Smooth muscle cell (in vitro differentiated cells): ENCODE data around the gene MTRR. TPM values are rescaled to one million over a fixed set of nuclear protein-coding genes. Genes with fewer than 3 reads are reported as not detected.

Experiments
- DNase-seq: peaks from one replicate; lab custom pipeline; 2025; ENCODE audit not compliant: unreplicated experiment; lab: John Stamatoyannopoulos, UW
- H2AFZ ChIP-seq: fragments of 200-600 bp; sonication (generic); 2 replicates; pipeline ENCODE4 v1.6.0; 2016; ENCODE audit warnings: antibody characterized with exemption, low read depth, mild to moderate bottlenecking
- H3F3A ChIP-seq: fragments of 200-600 bp; sonication (generic); 2 replicates; pipeline ENCODE4 v1.6.0; 2017; ENCODE audit warnings: antibody characterized with exemption, low read depth
- H3K27ac ChIP-seq: fragments of 200-600 bp; sonication (generic); 2 replicates; pipeline ENCODE4 v1.5.1; 2016; ENCODE audit warnings: low read depth, mild to moderate bottlenecking
- H3K27me3 ChIP-seq: fragments of 200-600 bp; sonication (generic); 2 replicates; pipeline ENCODE4 v1.6.1; 2016; ENCODE audit warnings: low read depth, mild to moderate bottlenecking
- H3K36me3 ChIP-seq: fragments of 200-600 bp; sonication (generic); 2 replicates; pipeline ENCODE4 v1.5.1; 2016; ENCODE audit warnings: low read depth
- H3K4me1 ChIP-seq: fragments of 200-600 bp; sonication (generic); 2 replicates; pipeline ENCODE4 v1.5.1; 2016; ENCODE audit warnings: low read depth
- H3K4me2 ChIP-seq: fragments of 200-600 bp; sonication (generic); 2 replicates; pipeline ENCODE4 v1.6.0; 2016; ENCODE audit warnings: mild to moderate bottlenecking
- H3K4me3 ChIP-seq: fragments of 200-600 bp; sonication (generic); 2 replicates; pipeline ENCODE4 v1.5.1; 2016; ENCODE audit warnings: mild to moderate bottlenecking
- H3K79me2 ChIP-seq: fragments of 200-600 bp; sonication (generic); 2 replicates; pipeline ENCODE4 v1.6.0; 2016; ENCODE audit warnings: low read depth, mild to moderate bottlenecking
- H3K9ac ChIP-seq: fragments of 200-600 bp; sonication (generic); 2 replicates; pipeline ENCODE4 v1.6.0; 2016; ENCODE audit warnings: low read depth
- H3K9me3 ChIP-seq: fragments of 200-600 bp; sonication (generic); replicated peaks from 2 replicates; pipeline ENCODE4 v1.5.1; 2016; ENCODE audit warnings: low read depth
- H4K20me1 ChIP-seq: fragments of 200-600 bp; sonication (generic); 2 replicates; pipeline ENCODE4 v1.6.0; 2016; ENCODE audit warnings: low read depth
- WGBS: methylation state at CpG from one replicate; pipeline ENCODE4 v1.1.7; 2016; ENCODE audit warnings: low lambda C conversion rate; 5-methylcytosine and 5-hydroxymethylcytosine counted together
- polyA plus RNA-seq: library from polyadenylated mRNA; unstranded; fragments of >200 nt; fragmentation: Nextera tagmentation; extraction: Ambion mirVana; gene quantifications from 2 replicates; pipeline ENCODE4 v1.2.1, GENCODE V29; 2016
- total RNA-seq: library from RNA; depleted of rRNA; stranded (reverse); fragments of >200 nt; gene quantifications from 2 replicates; pipeline ENCODE4 v1.2.3, GENCODE V29; 2014
- TF ChIP-seq, protein P1 (sequence below): fragments of 200-600 bp; sonication (generic); IDR thresholded peaks from 2 replicates; pipeline ENCODE4 v1.5.1; 2017; ENCODE audit warnings: borderline replicate concordance, mild to moderate bottlenecking, antibody characterized with exemption; ENCODE audit not compliant: insufficient read depth, poor library complexity, severe bottlenecking

The MTRR gene
- total and polyA plus RNA-seq, 2 experiments from 2014 or later, result 16.2 to 23.7 TPM

- Histone ChIP-seq H4K20me1 (no peaks in the 10 kb centered on the region), H3K79me2 (no peaks in the 10 kb centered on the region), H3K27me3 (peaks cover 14% of the 10 kb centered on the region), H3K27ac (no peak overlapping the region), H3K4me2 (no peak overlapping the region), H3K4me1 (no peaks in the 10 kb centered on the region), H2AFZ (no peak overlapping the region), H3K9ac (no peak overlapping the region), H3F3A (no peaks in the 10 kb centered on the region), H3K4me3 (no peak overlapping the region), H3K36me3 (no peaks in the 10 kb centered on the region), H3K9me3 (no peaks in the 10 kb centered on the region)
- TF ChIP-seq, protein P1, sequence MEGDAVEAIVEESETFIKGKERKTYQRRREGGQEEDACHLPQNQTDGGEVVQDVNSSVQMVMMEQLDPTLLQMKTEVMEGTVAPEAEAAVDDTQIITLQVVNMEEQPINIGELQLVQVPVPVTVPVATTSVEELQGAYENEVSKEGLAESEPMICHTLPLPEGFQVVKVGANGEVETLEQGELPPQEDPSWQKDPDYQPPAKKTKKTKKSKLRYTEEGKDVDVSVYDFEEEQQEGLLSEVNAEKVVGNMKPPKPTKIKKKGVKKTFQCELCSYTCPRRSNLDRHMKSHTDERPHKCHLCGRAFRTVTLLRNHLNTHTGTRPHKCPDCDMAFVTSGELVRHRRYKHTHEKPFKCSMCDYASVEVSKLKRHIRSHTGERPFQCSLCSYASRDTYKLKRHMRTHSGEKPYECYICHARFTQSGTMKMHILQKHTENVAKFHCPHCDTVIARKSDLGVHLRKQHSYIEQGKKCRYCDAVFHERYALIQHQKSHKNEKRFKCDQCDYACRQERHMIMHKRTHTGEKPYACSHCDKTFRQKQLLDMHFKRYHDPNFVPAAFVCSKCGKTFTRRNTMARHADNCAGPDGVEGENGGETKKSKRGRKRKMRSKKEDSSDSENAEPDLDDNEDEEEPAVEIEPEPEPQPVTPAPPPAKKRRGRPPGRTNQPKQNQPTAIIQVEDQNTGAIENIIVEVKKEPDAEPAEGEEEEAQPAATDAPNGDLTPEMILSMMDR, result peak; percentile 75
- WGBS, result 51% methylated on average over 26 of the region's 26 CpGs
- no peak for DNase-seq
Observed at GRCh38 chr5:7927466-7928375, 58.8 kb downstream of the MTRR start.

DNA sequence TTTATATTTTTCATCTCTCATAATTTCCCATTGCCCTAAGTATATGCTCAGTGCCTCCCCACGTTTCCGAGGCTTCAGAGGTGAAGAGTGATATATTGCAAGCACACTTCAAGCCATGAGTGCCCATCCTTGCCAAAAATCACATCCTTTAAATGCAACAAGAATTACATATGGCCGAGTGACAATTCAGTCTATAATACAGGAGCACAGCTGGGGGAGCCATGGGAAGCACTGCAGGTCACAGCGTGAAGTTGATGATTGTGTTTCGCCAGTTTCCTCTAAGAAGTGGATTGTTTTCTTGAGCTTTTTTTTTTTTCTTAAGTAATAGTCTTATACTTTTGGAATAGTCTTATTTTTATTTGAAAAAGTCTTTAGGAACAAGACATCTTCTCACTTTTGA, 61.1 kb downstream of the MTRR start:
- DNase-seq, result no peak
- Histone ChIP-seq H3K27me3 (peaks cover 14% of the 10 kb centered on the region), H3K4me3 (no peak overlapping the region), H2AFZ (no peak overlapping the region), H3K4me2 (no peak overlapping the region), H3K9ac (no peak overlapping the region), H4K20me1 (no peaks in the 10 kb centered on the region), H3K79me2 (no peaks in the 10 kb centered on the region), H3K9me3 (no peaks in the 10 kb centered on the region), H3F3A (no peaks in the 10 kb centered on the region), H3K36me3 (no peaks in the 10 kb centered on the region), H3K27ac (no peak overlapping the region), H3K4me1 (no peaks in the 10 kb centered on the region)
- 82% methylated on average over 5 of the region's 5 CpGs for WGBS
- TF ChIP-seq, protein P1, result no peak

DNA sequence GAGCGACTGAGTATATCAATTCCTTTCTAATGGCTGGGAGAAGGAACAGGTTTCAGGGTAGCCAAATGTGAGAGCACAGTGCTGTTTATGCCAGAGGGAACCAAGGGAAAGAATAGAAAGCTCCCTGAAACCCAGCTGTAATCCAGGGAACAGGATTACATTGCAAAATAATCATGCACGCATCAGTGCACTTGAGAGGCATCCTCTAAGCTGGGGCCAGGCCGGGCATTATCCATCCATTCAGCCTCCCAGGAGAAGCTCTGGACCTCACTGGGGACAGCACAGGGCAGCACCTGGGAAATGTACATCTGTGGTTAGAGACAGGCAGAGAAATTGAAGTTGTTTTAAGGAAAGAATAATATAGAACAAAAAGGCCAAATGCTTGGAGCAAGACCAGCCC, 72.7 kb downstream of the MTRR start:
- H3K4me1 ChIP-seq, result peaks cover 4% of the 10 kb centered on the region
- no peaks in the 10 kb centered on the region for H3F3A ChIP-seq
- H3K9ac ChIP-seq, result no peak overlapping the region
- H3K36me3 ChIP-seq, result no peaks in the 10 kb centered on the region
- no peak overlapping the region for H2AFZ ChIP-seq
- no peaks in the 10 kb centered on the region for H4K20me1 ChIP-seq
- TF ChIP-seq, protein P1, result no peak
- H3K27me3 ChIP-seq, result peaks cover 5% of the 10 kb centered on the region
- no peak overlapping the region for H3K4me3 ChIP-seq
- H3K27ac ChIP-seq, result no peak overlapping the region
- WGBS, result 87% methylated on average over 3 of the region's 3 CpGs
- no peak overlapping the region for H3K4me2 ChIP-seq
- no peak for DNase-seq
- H3K79me2 ChIP-seq, result no peaks in the 10 kb centered on the region
- no peaks in the 10 kb centered on the region for H3K9me3 ChIP-seq
